NCI-H2107 treated with DMSO at 0.1 percent for 48 hours (cell line): ENCODE data around the gene NLRP8.
"Not testable (repeated sequence)": the region's sequence is repeated elsewhere in the genome, so short reads cannot be mapped to it uniquely, and the experiment has no call there.

Experiments used
- DNase-seq: peaks from one replicate; lab custom pipeline; 2025; ENCODE audit not compliant: unreplicated experiment; lab: John Stamatoyannopoulos, UW

NLRP8 gene

DNA sequence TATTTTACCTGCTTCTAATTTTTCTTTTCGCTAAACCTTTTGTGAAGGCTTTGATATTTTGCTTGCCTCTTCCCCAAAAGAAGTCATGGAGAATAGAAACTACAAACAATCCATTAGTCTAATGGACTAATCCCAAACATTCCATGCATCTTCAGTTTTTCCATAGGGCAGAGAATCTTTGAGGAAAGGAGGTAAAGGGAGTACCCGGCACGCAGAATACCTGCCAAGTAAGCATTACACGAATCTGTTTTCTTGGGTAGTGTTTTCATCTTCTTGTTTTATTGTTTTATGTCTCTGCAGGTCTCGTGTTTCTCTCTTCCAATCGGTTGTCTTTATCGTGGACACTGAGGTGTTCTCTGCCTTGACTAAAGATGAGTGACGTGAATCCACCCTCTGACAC is at the start of gene NLRP8:
Gene NLRP8, plus strand, starts transcription at position 301 of the 400 bp plus-strand sequence.
- no peak for DNase-seq

- DNase-seq, result no peak
Observed at GRCh38 chr19:55898911-55899310, 48.7 kb upstream of the NLRP8 start.

- no peak for DNase-seq
Observed at GRCh38 chr19:55901369-55902079, 46.1 kb upstream of the NLRP8 start.

DNA sequence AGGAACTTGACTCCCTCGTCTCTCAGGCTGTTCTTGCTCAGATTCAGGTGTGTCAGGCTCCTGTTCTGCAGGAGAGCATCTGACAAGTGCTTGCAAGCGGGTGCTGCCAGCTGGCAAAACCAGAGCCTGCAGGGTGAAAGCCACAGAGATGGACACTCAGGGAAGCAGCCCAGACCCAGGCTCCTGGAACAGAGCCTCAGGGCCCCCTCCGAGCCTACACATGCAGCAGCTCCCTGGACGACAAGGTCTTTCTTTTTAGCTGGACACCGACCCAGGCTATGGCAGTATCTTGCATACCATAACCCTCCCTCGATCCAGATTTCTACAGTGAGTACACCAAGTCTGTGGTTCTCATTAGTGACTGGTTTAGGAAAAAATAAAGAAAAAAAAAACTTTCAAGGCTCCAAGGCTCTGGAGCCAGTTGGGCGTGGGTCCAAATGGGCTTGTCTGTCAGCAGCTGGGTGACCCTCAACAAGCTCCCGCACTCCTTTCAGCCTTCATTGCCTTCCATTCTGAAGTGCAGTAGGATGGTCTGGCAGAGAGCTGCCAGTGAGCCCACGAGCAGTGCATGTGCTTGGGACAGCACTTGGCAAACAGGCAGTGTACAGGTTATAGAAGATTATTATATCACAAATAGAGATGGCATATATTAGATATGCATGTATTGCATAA is 45.4 kb upstream of the NLRP8 start:
- no peak for DNase-seq

DNA sequence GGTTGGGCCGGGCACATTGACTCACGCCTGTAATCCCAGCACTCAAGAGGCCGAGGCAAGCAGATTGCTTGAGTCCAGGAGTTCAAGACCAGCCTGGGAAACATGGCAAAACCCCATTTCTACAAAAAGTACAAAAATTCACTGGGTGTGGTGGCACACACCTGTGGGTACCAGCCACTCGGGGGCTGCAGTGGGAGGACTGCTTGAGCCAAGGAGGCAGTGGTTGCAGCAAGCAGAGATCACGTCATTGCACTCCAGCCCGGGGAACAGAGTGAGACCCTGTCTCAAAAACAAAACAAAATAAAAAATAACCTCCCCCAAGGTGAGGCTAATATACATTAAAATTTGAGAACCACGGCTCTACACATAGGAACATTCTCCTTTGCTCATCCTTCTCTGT is 40.3 kb upstream of the NLRP8 start:
- no peak for DNase-seq

- no peak for DNase-seq
Observed at GRCh38 chr19:55907746-55908145, 39.9 kb upstream of the NLRP8 start.

GRCh38 chr19:55909801-55910200 is 37.8 kb upstream of the NLRP8 start:
- no peak for DNase-seq

- DNase-seq, result no peak
Observed at GRCh38 chr19:55912916-55913315, 34.7 kb upstream of the NLRP8 start.

- DNase-seq, result no peak
Observed at GRCh38 chr19:55913643-55914268, 33.9 kb upstream of the NLRP8 start.

DNA sequence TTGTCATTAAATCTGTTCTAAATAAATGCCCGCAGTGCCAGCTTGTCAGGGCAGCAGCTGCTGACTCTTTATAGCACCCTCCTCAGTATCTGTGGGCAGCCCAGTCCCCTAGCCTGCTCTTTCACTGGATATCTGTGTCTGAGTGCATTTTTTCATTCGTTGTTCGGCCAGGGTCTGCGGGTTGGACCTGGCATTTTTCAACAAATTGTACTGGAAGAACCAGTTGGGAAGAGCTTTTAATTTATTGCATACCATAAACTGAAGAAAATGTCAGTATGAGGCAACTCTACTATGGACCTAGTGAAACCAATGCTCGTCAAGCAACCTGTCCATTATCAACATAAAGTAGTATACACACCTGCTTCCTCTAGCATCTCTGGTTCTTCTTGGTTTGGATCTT is 24.1 kb upstream of the NLRP8 start:
- DNase-seq, result no peak

GRCh38 chr19:55927991-55928390 is 19.6 kb upstream of the NLRP8 start:
- no peak for DNase-seq

DNA sequence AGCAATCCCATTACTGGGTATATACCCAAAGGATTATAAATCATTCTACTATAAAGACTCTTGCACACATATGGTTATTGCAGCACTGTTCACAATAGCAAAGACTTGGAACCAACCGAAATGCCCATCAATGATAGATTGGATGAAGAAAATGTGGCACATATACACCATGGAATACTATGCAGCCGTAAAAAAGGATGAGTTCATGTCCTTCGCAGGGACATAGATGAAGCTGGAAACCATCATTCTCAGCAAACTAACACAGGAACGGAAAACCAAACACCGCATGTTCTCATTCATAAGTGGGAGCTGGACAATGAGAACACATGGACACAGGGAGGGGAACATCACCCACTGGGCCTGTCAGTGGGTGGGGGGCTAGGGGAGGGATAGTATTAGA is 18.4 kb upstream of the NLRP8 start:
- DNase-seq, result not testable (repeated sequence)

DNA sequence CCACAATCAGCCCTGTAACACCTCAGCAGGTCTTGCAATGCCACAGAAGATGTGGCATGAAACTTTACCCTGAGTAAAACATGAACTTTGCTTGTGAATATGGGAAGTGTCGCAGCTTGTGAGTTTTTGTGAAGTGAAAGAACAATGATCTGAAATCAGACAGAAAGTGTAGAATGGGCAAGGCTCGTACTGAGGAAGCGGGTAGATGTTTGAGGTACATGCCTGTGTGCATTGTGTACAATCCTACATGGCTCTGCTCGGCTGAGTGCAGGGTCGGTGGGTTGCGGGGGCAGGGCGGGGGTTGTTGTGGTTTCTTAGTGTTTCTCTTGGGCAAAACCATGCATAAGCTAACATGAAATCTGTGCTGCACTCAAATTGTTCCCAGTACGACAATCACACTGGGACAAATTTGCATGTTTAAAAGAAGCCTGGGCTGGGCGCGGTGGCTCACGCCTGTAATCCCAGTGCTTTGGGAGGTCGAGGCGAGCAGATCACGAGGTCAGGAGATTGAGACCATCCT is 16.6 kb upstream of the NLRP8 start:
- no peak for DNase-seq

GRCh38 chr19:55931936-55932386 is 15.7 kb upstream of the NLRP8 start, which contains the start of gene NLRP13:
Gene NLRP13 (minus strand): TSS chr19:55932336. CDS start chr19:55932311, 25 bp downstream.
- DNase-seq, result no peak

GRCh38 chr19:55935206-55935605 is 12.4 kb upstream of the NLRP8 start:
- no peak for DNase-seq

GRCh38 chr19:55939206-55939605 is 8.4 kb upstream of the NLRP8 start:
- DNase-seq, result no peak

- no peak for DNase-seq
Observed at GRCh38 chr19:55940306-55940705, 7.3 kb upstream of the NLRP8 start.

DNA sequence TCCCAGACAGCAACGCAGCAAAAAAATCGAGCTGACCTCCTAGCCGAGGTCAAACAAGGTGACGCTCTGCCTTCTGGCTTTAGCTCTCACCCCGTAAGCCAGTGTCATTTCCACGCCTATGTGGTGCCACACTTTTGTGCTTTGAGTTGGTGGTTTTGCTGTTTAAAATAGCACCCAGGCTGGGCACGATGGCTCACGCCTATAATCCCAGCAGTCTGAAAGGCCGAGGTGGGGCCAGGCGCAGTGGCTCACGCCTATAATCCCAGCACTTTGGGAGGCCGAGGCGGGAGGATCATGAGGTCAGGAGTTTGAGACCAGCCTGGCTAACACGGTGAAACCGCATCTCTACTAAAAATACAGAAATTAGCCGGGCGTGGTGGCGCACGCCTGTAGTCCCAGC is 2.9 kb downstream of the NLRP8 start:
- DNase-seq, result not testable (repeated sequence)

DNA sequence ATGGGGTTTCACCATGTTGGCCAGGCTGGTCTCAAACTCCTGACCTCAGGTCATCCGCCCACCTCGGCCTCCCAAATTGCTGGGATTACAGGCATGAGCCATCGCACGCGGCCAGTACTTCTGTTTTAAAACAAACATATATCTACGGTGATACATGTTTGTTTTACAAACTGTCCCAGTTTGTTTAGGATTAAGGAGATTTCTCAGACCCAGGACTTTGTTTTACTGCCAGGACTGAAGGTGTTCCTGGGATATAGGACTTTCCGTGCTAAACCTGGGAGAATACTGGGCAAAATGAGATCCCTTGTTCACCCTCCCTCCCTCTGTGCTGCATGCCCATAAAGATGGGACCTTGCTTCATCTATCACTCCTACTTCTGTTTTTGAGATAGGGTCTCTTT is 8.8 kb downstream of the NLRP8 start:
- DNase-seq, result no peak

- DNase-seq, result no peak
Observed at GRCh38 chr19:55958356-55958755, 10.7 kb downstream of the NLRP8 start.

DNA sequence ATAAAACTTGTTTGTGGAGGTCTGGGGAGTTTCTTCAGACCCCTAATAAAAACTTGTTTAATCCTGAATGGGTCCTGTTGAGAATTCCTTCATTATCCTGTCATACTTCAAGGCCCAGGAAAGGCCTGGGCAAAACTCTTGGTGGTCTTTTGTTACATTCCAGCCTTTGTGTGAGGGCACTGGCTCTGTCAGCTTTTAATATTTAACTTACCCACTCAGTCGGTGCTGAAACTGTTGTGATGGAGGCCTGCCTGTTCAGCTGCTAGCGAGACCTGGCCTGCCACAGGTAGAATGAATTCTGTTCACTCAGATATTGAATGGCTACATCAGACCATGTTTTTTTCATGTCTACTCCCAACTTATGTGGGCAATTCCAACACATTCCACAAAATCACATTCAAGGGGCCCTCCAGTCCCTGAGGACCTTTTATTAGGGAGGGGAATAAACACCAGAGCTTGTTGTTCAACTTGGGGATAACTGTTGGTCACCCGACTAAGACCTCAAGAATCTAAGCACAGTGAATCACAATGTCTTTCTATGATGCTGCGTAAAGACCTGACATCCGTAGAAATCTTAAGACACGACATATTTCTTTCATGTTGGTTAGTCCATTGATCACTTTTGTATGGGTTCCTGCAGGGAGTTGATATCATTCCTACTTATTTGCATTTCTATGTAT is 12.5 kb downstream of the NLRP8 start:
- no peak for DNase-seq
